ENCODE data around the gene SEPTIN1.

Gene SEPTIN1

DNA sequence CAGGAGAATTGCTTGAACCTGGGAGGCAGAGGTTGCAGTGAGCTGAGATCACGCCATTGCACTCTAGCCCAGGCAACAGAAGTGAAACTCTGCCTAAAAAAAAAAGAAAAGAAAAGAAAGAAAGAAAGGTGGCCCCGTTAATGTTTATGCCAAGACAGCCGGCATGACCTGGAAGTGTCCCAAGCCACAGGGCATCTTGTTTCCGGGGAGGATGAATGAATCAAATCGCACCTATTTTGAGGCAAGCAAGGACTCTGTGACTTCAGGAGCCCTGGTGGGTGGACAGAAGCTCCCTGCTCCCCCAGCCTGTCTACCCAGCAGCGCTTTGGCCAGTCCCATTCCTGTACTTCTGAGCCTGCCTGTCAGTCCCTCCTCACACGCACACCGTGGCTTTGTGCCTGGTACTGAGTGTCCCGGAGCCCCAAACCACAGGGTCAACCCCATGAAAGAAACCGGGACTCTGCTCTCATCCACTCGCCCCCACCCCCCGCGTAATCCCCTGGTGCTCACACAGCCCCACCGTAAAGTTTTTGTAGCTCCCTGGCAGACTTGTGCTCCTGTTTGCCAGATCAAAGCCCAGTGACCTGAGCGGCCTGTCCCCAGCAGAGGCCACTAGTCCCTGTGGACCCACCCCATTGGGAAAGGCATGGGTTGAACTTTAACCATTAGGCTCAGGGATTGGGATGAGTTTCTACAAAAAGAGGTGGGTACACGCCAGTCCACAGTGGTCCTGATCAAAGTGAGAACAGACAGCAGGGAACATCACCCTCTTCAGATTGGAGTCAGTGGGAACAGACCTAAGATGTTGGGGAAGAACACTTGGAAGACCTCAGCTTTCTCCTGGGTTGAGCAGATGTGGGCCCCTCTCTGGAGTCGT lies 46.5 kb downstream of the SEPTIN1 start:
- peak; percentile 30 for DNase-seq

DNA sequence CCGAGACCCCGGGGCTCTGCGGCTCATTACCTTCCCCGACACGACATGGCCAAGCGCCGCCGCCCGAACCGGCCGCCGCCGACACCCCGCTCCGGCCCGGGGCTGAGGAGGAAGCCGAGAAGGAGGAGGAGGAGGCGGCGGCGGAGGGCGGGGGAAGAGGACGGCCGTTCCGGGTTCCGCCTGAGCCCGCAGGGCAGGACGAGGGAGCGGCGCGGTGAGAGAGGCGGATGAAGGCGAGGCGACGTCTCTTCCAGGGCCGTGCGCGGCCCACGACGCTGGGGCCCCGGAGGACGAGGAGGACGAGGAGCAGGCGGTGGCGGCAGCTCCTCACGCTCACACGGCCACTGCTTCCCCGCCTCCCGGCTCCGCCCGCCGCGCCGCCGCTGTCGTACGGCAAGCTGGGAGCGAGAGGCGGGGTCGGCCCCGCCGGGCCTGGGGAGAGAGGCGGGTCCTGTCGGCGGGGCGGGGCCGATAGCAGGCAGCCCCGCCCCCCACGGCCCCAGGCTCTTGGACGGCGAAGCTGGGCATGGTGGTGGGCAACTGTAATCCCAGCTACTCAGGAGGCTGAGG lies 47.2 kb downstream of the SEPTIN1 start:
- DNase-seq: peak; percentile 91

DNA sequence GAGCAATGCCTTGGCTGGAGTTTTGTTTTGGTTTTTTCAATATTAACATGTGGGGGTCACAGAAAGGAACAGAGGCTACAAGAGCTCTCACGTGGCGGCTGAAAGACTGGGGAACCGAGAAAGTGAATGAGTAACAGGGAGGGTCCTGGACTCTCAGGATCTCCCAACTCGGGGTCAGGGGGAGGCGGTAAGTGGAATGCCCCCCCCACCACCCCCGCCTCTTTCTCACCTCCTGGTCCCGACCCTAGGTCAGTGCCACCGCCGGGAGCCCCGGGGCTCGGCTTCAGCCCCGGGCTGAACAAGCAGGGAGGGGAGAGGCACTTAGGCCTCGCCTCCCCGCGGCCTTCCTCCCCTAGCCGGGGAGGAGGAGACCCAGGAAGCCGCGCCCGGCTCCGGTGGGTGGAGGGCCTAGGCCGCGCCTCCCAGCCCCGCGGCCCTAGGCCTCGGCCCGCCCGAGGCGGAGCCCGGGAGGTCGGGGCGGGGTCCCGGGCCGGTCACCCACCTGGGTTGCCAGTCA lies 47.8 kb downstream of the SEPTIN1 start:
- peak; percentile 92 for DNase-seq

All from activated CD4-positive, alpha-beta T cell treated with anti-CD3 and anti-CD28 coated beads, Interleukin-2, Interleukin-6, amounts not matched to agents 100 ng/mL and 50 ng/mL, durations not matched to agents 16 hours and 8 hours (primary cell).